K562 (cell line): Measurements from ENCODE around the gene DYNC2H1. TPM values are rescaled to one million over a fixed set of nuclear protein-coding genes. Genes with fewer than 3 reads are reported as not detected.

ENCODE experiments used
- CLOCK ChIP-seq: fragments of 250-450 bp; sonication (Bioruptor Pico); IDR thresholded peaks from 2 replicates; pipeline ENCODE4 v1.4.0; 2020; ENCODE audit warnings: mild to moderate bottlenecking, moderate library complexity, borderline replicate concordance
- SRSF3 ChIP-seq: fragments of 200-400 bp; formaldehyde crosslinking; IDR thresholded peaks from 2 replicates; pipeline ENCODE4 v1.6.1; 2016; ENCODE audit warnings: mild to moderate bottlenecking, low read length, moderate library complexity; ENCODE audit not compliant: insufficient read depth
- TRIM24 ChIP-seq, 2 experiments: fragments of 450-650 bp; IDR thresholded peaks; 2 replicates each; pipeline ENCODE4 v1.6.1; 2016
- TSHZ1 ChIP-seq: fragments of 250-450 bp; sonication (Bioruptor Pico); IDR thresholded peaks from 2 replicates; pipeline ENCODE4 v1.4.0; 2020; ENCODE audit warnings: mild to moderate bottlenecking, moderate library complexity
- ZNF274 ChIP-seq: IDR thresholded peaks from 2 replicates; pipeline ENCODE4 v1.6.1; 2011; ENCODE audit warnings: low read depth, mild to moderate bottlenecking, low read length, moderate library complexity, borderline replicate concordance
- polyA plus RNA-seq, 8 experiments: library from polyadenylated mRNA; depleted of rRNA in 4 of 8; stranded (reverse) in 5 of 8; unstranded in 3 of 8; fragments of >200 nt; fragmentation: Nextera tagmentation in 2 of 8; fragmentation: Illumina TruSeq in 1 of 8; extraction: Ambion mirVana in 2 of 8; extraction: Trizol in 1 of 8; gene quantifications; 2 replicates each; pipeline versions ENCODE4 v1.2.1 to v1.2.3, GENCODE V29; 2011 to 2014; ENCODE audit warnings: inconsistent platforms in 1 of 8, missing spikeins in 1 of 8
- total RNA-seq, 7 experiments: library from RNA; depleted of rRNA in 6 of 7; stranded (reverse); fragments of >200 nt in 6 of 7; fragmentation: Illumina TruSeq in 2 of 7; extraction: Trizol in 2 of 7; gene quantifications; 2 replicates each; pipeline versions ENCODE4 v1.2.1 to v1.2.3, GENCODE V29; 2011 to 2021; ENCODE audit warnings: low replicate concordance in 1 of 7

Gene DYNC2H1
- total and polyA plus RNA-seq, 9 of the 15 experiments (the other 6 are each of a cell fraction or from before 2014, with no cell fraction given), result 0.08 to 0.64 (median 0.20) TPM

GRCh38 chr11:103220133-103220532, 110.9 kb downstream of the DYNC2H1 start (continued):
- TF ChIP-seq SRSF3, result no peak
- TF ChIP-seq CLOCK (CRISPR knock-in tag), result no peak
- TF ChIP-seq ZNF274, result no peak
- no peak for TF ChIP-seq TSHZ1 (CRISPR knock-in tag)
- TF ChIP-seq TRIM24 (IDR thresholded peaks at IDR 0.05), result no peak
- TF ChIP-seq, all 486 proteins: peak for 0
